Activated CD8-positive, alpha-beta memory T cell treated with anti-CD3 and anti-CD28 coated beads, Interleukin-2, amount 50 U/mL, for 1 hour (primary cell): ENCODE measurements around the gene TEX55.
"Not testable (repeated sequence)": the region's sequence is repeated elsewhere in the genome, so short reads cannot be mapped to it uniquely, and the experiment has no call there.

Experiments
- DNase-seq: peaks from one replicate; pipeline ENCODE4 v3.0.0-alpha.2; 2020; ENCODE audit errors: extremely low read depth

Gene TEX55

GRCh38 chr3:119160815-119161214 lies 14.8 kb downstream of the TEX55 start:
- no peak for DNase-seq

- no peak for DNase-seq
Measured at GRCh38 chr3:119161240-119161639, 15.3 kb downstream of the TEX55 start.

GRCh38 chr3:119164745-119165144 lies 18.8 kb downstream of the TEX55 start:
- not testable (repeated sequence) for DNase-seq

GRCh38 chr3:119170821-119171220 lies 24.9 kb downstream of the TEX55 start:
- no peak for DNase-seq

GRCh38 chr3:119173325-119173724 lies 27.4 kb downstream of the TEX55 start, which contains the start of gene UPK1B:
Gene UPK1B, plus strand, starts transcription at chr3:119173598. Its CDS starts 13,144 bp downstream, at chr3:119186742.
- DNase-seq = no peak

- DNase-seq = no peak
Measured at GRCh38 chr3:119175872-119176756, 30.1 kb downstream of the TEX55 start.

GRCh38 chr3:119176778-119177177 lies 30.8 kb downstream of the TEX55 start:
- DNase-seq = no peak

- no peak for DNase-seq
Measured at GRCh38 chr3:119177321-119177720, 31.4 kb downstream of the TEX55 start.

- DNase-seq = no peak
Measured at GRCh38 chr3:119181765-119182164, 35.8 kb downstream of the TEX55 start.

- no peak for DNase-seq
Measured at GRCh38 chr3:119184111-119184510, 38.1 kb downstream of the TEX55 start.

- no peak for DNase-seq
Measured at GRCh38 chr3:119184796-119185570, 39.0 kb downstream of the TEX55 start.

GRCh38 chr3:119187266-119187665 lies 41.3 kb downstream of the TEX55 start:
- no peak for DNase-seq

- no peak for DNase-seq
Measured at GRCh38 chr3:119191800-119192199, 45.8 kb downstream of the TEX55 start.

GRCh38 chr3:119194237-119195150 lies 48.5 kb downstream of the TEX55 start:
- no peak for DNase-seq

GRCh38 chr3:119195151-119195476 lies 49.1 kb downstream of the TEX55 start:
- no peak for DNase-seq

- DNase-seq = no peak
Measured at GRCh38 chr3:119195911-119196310, 49.9 kb downstream of the TEX55 start.
